MCF 10A (cell line): ENCODE results near the gene KCNAB1. TPM values are rescaled to one million over a fixed set of nuclear protein-coding genes. Genes with fewer than 3 reads are reported as not detected.
"Not testable (repeated sequence)": the region's sequence is repeated elsewhere in the genome, so short reads cannot be mapped to it uniquely, and the experiment has no call there.

Source experiments
- BruUV-seq: library from RNA; stranded (reverse); fragments of 400-500 nt; replicated peaks from 2 replicates; lab custom pipeline; 2021; lab: Mats Ljungman, UMichigan
- CTCF ChIA-PET: fragments of 300-600 bp; sonication (Branson Sonifier 250); formaldehyde crosslinking; extraction: SDS; loops from one replicate; lab custom pipeline; 2021; ENCODE audit warnings: antibody characterized with exemption, inconsistent platforms; lab: Yijun Ruan, JAX
- POLR2A ChIA-PET: fragments of 300-600, 350-650 bp; sonication (Branson Sonifier 250); formaldehyde crosslinking; extraction: SDS; loops from one replicate; lab custom pipeline; 2020; ENCODE audit warnings: antibody characterized with exemption, inconsistent platforms; lab: Yijun Ruan, JAX
- DNase-seq: peaks from one replicate; pipeline ENCODE4 v3.0.0-alpha.2; 2018; ENCODE audit not compliant: unreplicated experiment
- H3K27ac Mint-ChIP-seq: one replicate; pipeline ENCODE4 v1.8.0; 2022; ENCODE audit warnings: mild to moderate bottlenecking, low read depth, mixed read lengths; ENCODE audit not compliant: unreplicated experiment
- H3K27me3 Mint-ChIP-seq: one replicate; pipeline ENCODE4 v1.8.0; 2022; ENCODE audit warnings: mixed read lengths; ENCODE audit not compliant: insufficient read depth, unreplicated experiment
- H3K36me3 Mint-ChIP-seq: one replicate; pipeline ENCODE4 v1.8.0; 2022; ENCODE audit warnings: mild to moderate bottlenecking, moderate library complexity, mixed read lengths; ENCODE audit not compliant: insufficient read depth, unreplicated experiment
- H3K4me1 Mint-ChIP-seq: one replicate; pipeline ENCODE4 v1.8.0; 2022; ENCODE audit warnings: mixed read lengths; ENCODE audit not compliant: insufficient read depth, unreplicated experiment
- H3K4me3 Mint-ChIP-seq: one replicate; pipeline ENCODE4 v1.8.0; 2022; ENCODE audit warnings: mild to moderate bottlenecking, moderate library complexity, mixed read lengths; ENCODE audit not compliant: unreplicated experiment
- H3K9me3 Mint-ChIP-seq: one replicate; pipeline ENCODE4 v1.8.0; 2022; ENCODE audit warnings: mixed read lengths; ENCODE audit not compliant: unreplicated experiment
- intact Hi-C: fragments of 100-400 bp; cut with micrococcal nuclease; formaldehyde crosslinking; loops from 2 replicates; pipeline ENCODE4 v1.14.1; 2022
- total RNA-seq: library from RNA; stranded (reverse); gene quantifications from 2 replicates; pipeline ENCODE4 v1.2.3, GENCODE V29; 2022
- TF ChIP-seq, protein P1 (sequence below): fragments of 200-600 bp; IDR thresholded peaks from one replicate; pipeline ENCODE4 v1.8.0; 2022; ENCODE audit warnings: antibody characterized with exemption, mild to moderate bottlenecking; ENCODE audit not compliant: unreplicated experiment

Gene KCNAB1
- total RNA-seq, 1 experiment from 2014 or later, result 0.44 TPM

DNA sequence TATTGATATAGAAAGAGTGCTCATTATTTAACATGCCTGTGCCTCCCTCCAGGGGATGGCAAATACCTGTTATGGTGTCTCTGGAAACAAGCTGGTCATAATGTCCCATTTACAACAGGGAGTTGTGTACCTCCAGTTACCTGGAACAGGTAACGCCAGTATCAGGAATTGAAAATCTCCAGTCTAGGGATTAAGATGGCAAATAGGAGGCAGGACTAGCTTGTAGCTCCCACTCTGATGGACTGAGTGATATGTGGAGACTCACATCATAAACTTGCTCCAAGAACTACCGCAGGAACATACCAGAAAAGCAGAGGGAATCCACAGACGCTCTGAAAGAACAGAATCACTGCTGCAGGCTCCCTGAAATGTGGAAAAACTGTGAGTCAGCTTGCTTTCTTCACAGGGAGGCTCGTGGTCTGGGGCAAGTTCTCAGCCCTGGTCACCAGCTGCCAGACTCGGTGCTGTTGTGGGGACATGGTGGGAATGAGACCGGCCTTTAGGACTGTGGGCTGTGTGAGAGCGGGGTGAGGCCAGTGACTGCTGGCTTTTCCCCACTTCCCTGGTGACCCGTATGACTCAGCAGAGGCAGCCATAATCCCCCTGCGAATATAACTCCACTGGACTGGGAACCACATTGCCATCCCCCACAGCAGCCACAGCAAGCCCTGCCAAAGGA is 97.4 kb downstream of the KCNAB1 start:
- DNase-seq, result peak; percentile 56
- no peaks in the 10 kb centered on the region for H3K36me3 Mint-ChIP-seq
- no TSS peak for BruUV-seq
- no peak overlapping the region for H3K27ac Mint-ChIP-seq
- ChIA-PET CTCF (interaction anchor here (1.0 to 1.1 kb wide), 2 partner anchors 13 to 64 kb away, joined by 3 read pairs; no protein-coding TSS in a partner anchor), POLR2A (interaction anchor here (0.7 to 1.3 kb wide), 2 partner anchors 24 to 118 kb away, joined by 3 to 4 read pairs; no protein-coding TSS in a partner anchor)
- H3K4me3 Mint-ChIP-seq, result no peak overlapping the region
- intact Hi-C loops, result no loop called here
- peaks cover 6% of the 10 kb centered on the region for H3K4me1 Mint-ChIP-seq
- no peaks in the 10 kb centered on the region for H3K27me3 Mint-ChIP-seq
- TF ChIP-seq, protein P1, sequence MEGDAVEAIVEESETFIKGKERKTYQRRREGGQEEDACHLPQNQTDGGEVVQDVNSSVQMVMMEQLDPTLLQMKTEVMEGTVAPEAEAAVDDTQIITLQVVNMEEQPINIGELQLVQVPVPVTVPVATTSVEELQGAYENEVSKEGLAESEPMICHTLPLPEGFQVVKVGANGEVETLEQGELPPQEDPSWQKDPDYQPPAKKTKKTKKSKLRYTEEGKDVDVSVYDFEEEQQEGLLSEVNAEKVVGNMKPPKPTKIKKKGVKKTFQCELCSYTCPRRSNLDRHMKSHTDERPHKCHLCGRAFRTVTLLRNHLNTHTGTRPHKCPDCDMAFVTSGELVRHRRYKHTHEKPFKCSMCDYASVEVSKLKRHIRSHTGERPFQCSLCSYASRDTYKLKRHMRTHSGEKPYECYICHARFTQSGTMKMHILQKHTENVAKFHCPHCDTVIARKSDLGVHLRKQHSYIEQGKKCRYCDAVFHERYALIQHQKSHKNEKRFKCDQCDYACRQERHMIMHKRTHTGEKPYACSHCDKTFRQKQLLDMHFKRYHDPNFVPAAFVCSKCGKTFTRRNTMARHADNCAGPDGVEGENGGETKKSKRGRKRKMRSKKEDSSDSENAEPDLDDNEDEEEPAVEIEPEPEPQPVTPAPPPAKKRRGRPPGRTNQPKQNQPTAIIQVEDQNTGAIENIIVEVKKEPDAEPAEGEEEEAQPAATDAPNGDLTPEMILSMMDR, result no peak
- no peaks in the 10 kb centered on the region for H3K9me3 Mint-ChIP-seq

DNA sequence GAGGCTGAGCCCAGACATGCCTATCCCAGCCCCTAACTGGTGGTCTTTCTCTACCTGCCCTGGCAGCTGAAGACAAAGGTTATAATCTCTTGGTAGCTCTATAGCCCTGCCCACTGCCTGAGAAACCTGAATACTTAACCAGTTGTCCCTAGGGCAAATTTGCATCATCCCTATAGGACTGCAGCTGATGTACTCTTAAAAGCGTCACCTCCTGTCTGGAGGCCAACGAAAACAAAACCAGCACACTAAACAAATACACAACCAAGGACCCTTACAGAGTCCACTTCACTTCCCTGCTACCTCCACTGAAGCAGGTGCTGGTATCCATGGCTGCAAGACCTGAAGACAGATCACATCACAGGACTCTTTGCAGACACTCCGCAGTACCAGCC is 98.0 kb downstream of the KCNAB1 start:
- Mint-ChIP-seq H3K36me3 (no peaks in the 10 kb centered on the region), H3K9me3 (no peaks in the 10 kb centered on the region), H3K27me3 (no peaks in the 10 kb centered on the region), H3K27ac (no peak overlapping the region), H3K4me1 (peaks cover 6% of the 10 kb centered on the region), H3K4me3 (no peak overlapping the region)
- BruUV-seq, result no TSS peak
- intact Hi-C loops, result no loop called here
- peak; percentile 88 for DNase-seq
- POLR2A ChIA-PET, result interaction anchor here (0.7 to 1.3 kb wide), 2 partner anchors 117 to 510 kb away, joined by 3 to 4 read pairs; no protein-coding TSS in a partner anchor
- CTCF ChIA-PET, result interaction anchor here (1.0 kb wide), 1 partner anchor 13 kb away, joined by 3 read pairs; no protein-coding TSS in a partner anchor
- TF ChIP-seq, protein P1, result no peak

DNA sequence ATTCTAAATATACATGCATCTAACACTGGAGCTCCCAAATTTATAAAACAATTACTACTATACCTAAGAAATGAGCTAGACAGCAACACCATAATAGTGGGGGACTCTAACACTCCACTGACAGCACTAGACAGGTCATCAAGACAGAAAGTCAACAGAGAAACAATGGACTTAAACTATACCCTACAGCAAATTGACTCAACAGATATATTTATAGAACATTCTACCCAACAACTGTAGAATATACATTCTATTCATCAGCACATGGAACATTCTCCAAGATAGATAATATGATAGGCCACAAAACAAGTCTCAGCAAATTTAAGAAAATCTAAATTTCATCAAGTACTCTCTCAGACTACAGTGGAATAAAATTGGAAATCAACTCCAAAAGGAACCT is 102.0 kb downstream of the KCNAB1 start:
- H3K9me3 Mint-ChIP-seq, intact Hi-C loops, H3K27ac Mint-ChIP-seq, H3K4me1 Mint-ChIP-seq, POLR2A ChIA-PET, H3K36me3 Mint-ChIP-seq, BruUV-seq, H3K27me3 Mint-ChIP-seq, DNase-seq, H3K4me3 Mint-ChIP-seq: not testable (repeated sequence)
- CTCF ChIA-PET, result interaction anchor here (0.5 kb wide), 1 partner anchor 948 kb away, joined by 3 read pairs; no protein-coding TSS in a partner anchor

DNA sequence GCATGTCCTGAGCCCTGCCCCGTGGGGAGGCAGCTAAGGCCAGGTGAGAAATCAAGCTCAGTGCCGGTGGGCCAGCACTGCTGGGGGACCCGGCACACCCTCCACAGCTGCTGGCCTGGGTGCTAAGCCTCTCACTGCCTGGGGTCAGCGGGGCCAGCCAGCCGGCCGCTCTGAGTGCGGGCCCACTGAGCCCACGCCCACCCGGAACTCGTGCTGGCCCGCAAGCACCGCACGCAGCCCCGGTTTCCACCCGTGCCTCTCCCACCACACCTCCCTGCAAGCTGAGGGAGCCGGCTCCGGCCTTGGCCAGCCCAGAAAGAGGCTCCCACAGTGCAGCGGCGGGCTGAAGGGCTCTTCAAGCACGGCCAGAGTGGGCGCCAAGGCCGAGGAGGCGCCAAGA is 103.7 kb downstream of the KCNAB1 start:
- H3K4me3 Mint-ChIP-seq, H3K27ac Mint-ChIP-seq, POLR2A ChIA-PET, H3K4me1 Mint-ChIP-seq, H3K9me3 Mint-ChIP-seq, CTCF ChIA-PET, BruUV-seq, intact Hi-C loops, H3K27me3 Mint-ChIP-seq, DNase-seq, H3K36me3 Mint-ChIP-seq: not testable (repeated sequence)

DNA sequence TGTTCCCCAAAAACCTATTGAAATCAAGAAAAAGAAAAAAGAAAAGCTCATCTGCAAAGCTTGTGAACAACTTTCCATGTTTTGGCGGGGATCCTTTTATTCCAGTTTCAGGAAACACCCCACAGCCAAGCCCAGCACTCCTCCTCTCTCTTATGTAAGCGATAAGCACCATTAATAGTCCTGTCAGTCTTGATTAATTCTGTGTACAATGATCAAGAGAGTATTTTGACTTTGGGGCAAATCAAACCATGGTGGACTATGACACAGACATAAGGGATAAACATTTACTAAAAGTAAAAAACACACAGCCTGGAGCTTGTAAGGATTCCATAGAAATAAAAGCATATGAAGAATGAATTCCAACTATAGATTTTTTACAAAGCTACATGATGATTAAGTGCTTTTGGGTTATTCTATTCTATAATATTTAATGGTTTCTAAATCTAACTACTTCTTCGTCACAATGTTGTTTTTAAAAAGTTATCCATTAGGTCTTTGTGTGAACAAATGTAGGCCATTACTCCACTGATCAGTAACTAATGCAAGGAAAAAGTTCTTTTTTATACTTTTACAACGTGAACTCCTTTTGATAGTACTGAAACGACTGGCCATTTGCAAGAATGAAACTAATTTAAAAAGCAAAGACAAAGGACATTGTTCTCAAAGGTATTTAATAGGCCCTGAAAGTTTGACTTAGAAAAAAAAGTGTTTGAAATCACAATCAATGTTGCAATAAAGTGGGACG is 106.5 kb downstream of the KCNAB1 start:
- POLR2A ChIA-PET, result no interaction called here
- no peak overlapping the region for H3K27ac Mint-ChIP-seq
- TF ChIP-seq, protein P1, result no peak
- H3K27me3 Mint-ChIP-seq, result no peaks in the 10 kb centered on the region
- no peak overlapping the region for H3K4me3 Mint-ChIP-seq
- no peak for DNase-seq
- H3K9me3 Mint-ChIP-seq, result no peaks in the 10 kb centered on the region
- CTCF ChIA-PET, result interaction anchor here (0.6 kb wide), 1 partner anchor 314 kb away, joined by 3 read pairs; no protein-coding TSS in a partner anchor
- no TSS peak for BruUV-seq
- H3K4me1 Mint-ChIP-seq, result no peaks in the 10 kb centered on the region
- intact Hi-C loops, result no loop called here
- H3K36me3 Mint-ChIP-seq, result no peaks in the 10 kb centered on the region
